ENCODE data around the gene APOC3. TPM values are rescaled to one million over a fixed set of nuclear protein-coding genes. Genes with fewer than 3 reads are reported as not detected.

The APOC3 gene
- total RNA-seq, 2 donors from 2014 or later = not detected

Other genes starting within 250 kb of the APOC3 start
- 10 to 100 TPM; 14.0 TPM for gene BUD13, start 56.9 kb upstream of the APOC3 start, total RNA-seq
- 10 to 100 TPM; 28.4 to 30.9 TPM for gene ZPR1, start 41.9 kb upstream of the APOC3 start, total RNA-seq
- not detected for gene APOA5, start 38.0 kb upstream of the APOC3 start, total RNA-seq
- not detected for gene APOA4, start 6.6 kb upstream of the APOC3 start, total RNA-seq
- gene APOA1, start 7.7 kb downstream of the APOC3 start, total RNA-seq = not detected